Astrocyte (in vitro differentiated cells and primary cell): Measurements from ENCODE around the gene ICAM1.

Experiments used
- EZH2 ChIP-seq: IDR thresholded peaks from 2 replicates; pipeline ENCODE4 v1.6.1; 2012; ENCODE audit warnings: mild to moderate bottlenecking, low read length, inconsistent platforms; ENCODE audit not compliant: insufficient read depth
- TF ChIP-seq, protein P1 (sequence below): IDR thresholded peaks from 2 replicates; pipeline ENCODE4 v1.5.1; 2011; ENCODE audit warnings: low read depth, mild to moderate bottlenecking, inconsistent platforms, low read length, moderate library complexity; ENCODE audit not compliant: insufficient read depth

DNA sequence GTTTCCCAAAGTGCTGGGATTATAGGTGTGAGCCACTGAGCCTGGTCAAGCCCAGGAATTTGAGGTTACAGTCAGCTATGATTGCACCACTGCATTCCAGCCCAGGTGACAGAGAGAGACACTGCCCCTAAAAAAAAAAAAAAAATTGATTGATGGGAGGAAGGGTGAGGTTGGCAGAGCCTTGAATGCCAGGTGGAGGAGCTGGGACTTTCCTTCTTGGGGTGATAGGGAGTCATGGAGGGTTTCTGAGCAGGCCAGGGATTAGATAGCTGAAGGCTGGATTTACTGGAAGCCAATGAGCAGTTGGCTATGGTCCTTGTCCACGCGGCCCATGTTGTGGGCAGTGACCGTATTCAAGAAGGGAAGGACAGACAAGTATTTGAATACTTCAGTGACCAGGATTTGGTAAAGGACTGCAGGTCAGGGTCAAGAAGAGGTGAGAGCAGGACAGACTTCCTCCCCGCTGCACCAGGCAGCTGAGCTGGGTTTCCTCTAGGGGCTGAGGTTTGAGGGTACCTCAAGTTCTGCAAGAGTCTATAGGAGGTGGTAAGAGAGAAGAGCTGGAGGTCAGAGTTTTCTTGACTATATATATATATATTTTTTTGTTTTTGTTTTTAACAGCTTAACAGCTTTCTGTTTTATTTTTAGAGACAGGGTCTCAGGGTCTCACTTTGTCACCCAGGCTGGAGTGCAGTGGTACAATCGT lies 9.0 kb downstream of the ICAM1 start:
- TF ChIP-seq, protein P1, sequence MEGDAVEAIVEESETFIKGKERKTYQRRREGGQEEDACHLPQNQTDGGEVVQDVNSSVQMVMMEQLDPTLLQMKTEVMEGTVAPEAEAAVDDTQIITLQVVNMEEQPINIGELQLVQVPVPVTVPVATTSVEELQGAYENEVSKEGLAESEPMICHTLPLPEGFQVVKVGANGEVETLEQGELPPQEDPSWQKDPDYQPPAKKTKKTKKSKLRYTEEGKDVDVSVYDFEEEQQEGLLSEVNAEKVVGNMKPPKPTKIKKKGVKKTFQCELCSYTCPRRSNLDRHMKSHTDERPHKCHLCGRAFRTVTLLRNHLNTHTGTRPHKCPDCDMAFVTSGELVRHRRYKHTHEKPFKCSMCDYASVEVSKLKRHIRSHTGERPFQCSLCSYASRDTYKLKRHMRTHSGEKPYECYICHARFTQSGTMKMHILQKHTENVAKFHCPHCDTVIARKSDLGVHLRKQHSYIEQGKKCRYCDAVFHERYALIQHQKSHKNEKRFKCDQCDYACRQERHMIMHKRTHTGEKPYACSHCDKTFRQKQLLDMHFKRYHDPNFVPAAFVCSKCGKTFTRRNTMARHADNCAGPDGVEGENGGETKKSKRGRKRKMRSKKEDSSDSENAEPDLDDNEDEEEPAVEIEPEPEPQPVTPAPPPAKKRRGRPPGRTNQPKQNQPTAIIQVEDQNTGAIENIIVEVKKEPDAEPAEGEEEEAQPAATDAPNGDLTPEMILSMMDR = no peak
- no peak for TF ChIP-seq EZH2
